NCI-H146 treated with DMSO at 0.1 percent for 48 hours (cell line): ENCODE data around the gene GPR155.
"Not testable (repeated sequence)": the region's sequence is repeated elsewhere in the genome, so short reads cannot be mapped to it uniquely, and the experiment has no call there.

Experiments used
- DNase-seq: peaks from one replicate; lab custom pipeline; 2025; ENCODE audit not compliant: unreplicated experiment; lab: John Stamatoyannopoulos, UW

The GPR155 gene

GRCh38 chr2:174491947-174492346 lies 5.1 kb upstream of the GPR155 start:
- DNase-seq, result no peak

GRCh38 chr2:174490051-174490450 lies 3.2 kb upstream of the GPR155 start:
- no peak for DNase-seq

GRCh38 chr2:174489520-174489919 lies 2.7 kb upstream of the GPR155 start:
- DNase-seq, result not testable (repeated sequence)

- no peak for DNase-seq
Measured at GRCh38 chr2:174487820-174488162, 962 bp upstream of the GPR155 start.

- DNase-seq, result peak; percentile 68
Measured at GRCh38 chr2:174487108-174487819, 435 bp upstream of the GPR155 start.

GRCh38 chr2:174485788-174486562 lies 854 bp downstream of the GPR155 start:
- DNase-seq, result no peak

- DNase-seq, result not testable (repeated sequence)
Measured at GRCh38 chr2:174485045-174485444, 1.8 kb downstream of the GPR155 start.

- DNase-seq, result no peak
Measured at GRCh38 chr2:174484573-174484972, 2.3 kb downstream of the GPR155 start.

- no peak for DNase-seq
Measured at GRCh38 chr2:174482854-174483253, 4.0 kb downstream of the GPR155 start.

- peak; percentile 69 for DNase-seq
Measured at GRCh38 chr2:174477759-174478158, 9.1 kb downstream of the GPR155 start.

- no peak for DNase-seq
Measured at GRCh38 chr2:174473796-174474195, 13.0 kb downstream of the GPR155 start.

- no peak for DNase-seq
Measured at GRCh38 chr2:174465327-174465726, 21.5 kb downstream of the GPR155 start.

GRCh38 chr2:174461221-174461620 lies 25.6 kb downstream of the GPR155 start:
- no peak for DNase-seq

- DNase-seq, result no peak
Measured at GRCh38 chr2:174454566-174454965, 32.3 kb downstream of the GPR155 start.

- no peak for DNase-seq
Measured at GRCh38 chr2:174450021-174450816, 36.6 kb downstream of the GPR155 start.

- no peak for DNase-seq
Measured at GRCh38 chr2:174449033-174449432, 37.8 kb downstream of the GPR155 start.

- DNase-seq, result no peak
Measured at GRCh38 chr2:174446531-174446930, 40.3 kb downstream of the GPR155 start.

GRCh38 chr2:174445248-174445647 lies 41.6 kb downstream of the GPR155 start:
- no peak for DNase-seq

- DNase-seq, result no peak
Measured at GRCh38 chr2:174444761-174445160, 42.1 kb downstream of the GPR155 start.

GRCh38 chr2:174442546-174443510 lies 44.0 kb downstream of the GPR155 start:
- DNase-seq, result no peak

- no peak for DNase-seq
Measured at GRCh38 chr2:174439950-174440349, 46.9 kb downstream of the GPR155 start.
